GM10847 (cell line): ENCODE results near the gene PRKN.

Experiments used
- POLR2A ChIP-seq: IDR thresholded peaks from 2 replicates; pipeline ENCODE4 v1.6.1; 2011; ENCODE audit not compliant: insufficient read length; ENCODE audit errors: extremely low read depth

The PRKN gene

DNA sequence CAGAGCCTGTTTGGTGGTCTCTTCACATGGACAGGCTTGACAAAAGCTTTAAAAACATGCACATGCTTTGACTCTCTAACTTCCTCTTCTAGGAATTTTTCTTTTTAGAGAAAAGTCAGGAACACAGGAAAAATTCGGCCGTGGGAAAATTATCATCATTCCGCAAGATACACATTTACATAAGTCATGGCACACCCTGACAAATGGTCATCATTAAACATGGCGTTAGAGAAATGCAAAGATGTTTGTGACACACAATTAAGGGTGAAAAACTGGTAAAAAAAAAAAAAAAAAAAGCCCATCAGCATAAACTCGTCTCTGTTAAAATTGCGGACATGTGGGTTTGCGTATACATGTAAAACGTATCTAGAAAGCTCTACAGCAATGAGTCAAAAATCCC, 1319.5 kb downstream of the PRKN start:
- TF ChIP-seq POLR2A = no peak

GRCh38 chr6:161407581-161407980, 1320.0 kb downstream of the PRKN start:
- TF ChIP-seq POLR2A = no peak

DNA sequence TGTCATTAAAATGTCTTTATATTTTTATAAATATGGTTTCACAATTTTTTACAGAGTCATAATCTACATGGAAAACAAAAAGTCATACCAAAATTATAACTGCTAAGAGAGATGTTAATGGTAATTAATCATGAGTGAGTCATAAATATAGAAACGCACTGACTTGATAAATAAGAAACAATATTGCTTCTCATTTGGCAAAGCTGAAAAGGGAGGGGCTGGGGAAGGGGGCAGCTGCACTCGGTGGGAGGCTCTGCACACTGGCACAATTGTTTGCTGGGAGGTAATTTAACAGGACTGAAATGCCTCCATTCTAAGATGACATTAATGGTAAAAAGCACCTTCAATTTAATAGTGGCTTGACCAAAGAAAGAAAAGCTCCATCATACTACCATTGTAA, 1320.5 kb downstream of the PRKN start:
- no peak for TF ChIP-seq POLR2A

GRCh38 chr6:161406646-161407045, 1320.9 kb downstream of the PRKN start:
- no peak for TF ChIP-seq POLR2A

DNA sequence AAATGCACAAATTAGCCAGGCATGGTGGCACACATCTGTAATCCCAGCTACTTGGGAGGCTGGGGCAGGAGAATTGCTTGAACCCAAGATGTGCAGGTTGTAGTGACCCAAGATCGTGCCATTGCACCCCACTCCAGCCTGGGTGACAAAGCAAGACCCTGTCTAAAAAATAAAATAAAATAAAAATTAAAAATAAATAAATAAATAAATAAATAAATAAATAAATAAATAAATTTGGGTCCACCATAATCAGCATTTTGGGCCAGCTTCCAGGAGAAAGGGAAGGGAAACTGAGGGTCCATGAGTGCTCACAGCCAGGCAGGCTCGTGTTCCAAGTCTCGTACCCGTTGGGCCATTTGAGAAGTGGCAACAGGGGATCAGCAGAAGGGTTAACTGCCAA, 1322.1 kb downstream of the PRKN start:
- no peak for TF ChIP-seq POLR2A

DNA sequence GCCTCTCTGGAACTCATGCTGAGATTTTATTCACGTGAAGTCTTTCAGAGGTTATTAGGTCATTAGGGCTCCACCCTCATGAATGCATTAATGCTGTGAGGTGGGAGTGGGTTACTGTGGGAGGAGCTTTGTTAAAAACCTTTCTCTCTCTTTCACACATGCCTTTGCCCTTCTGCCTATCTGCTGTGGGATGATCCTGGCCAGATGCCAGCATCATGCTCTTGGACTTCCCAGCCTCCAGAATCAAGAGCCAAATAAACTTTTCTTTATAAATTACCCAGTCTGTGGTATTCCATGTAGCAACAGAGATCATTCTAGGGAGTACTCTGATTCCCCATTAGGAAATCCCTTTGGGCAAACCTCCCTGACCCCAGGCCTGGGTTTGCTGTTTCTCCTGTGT, 1323.8 kb downstream of the PRKN start:
- no peak for TF ChIP-seq POLR2A

GRCh38 chr6:161401587-161402309, 1325.8 kb downstream of the PRKN start:
- TF ChIP-seq POLR2A = no peak

DNA sequence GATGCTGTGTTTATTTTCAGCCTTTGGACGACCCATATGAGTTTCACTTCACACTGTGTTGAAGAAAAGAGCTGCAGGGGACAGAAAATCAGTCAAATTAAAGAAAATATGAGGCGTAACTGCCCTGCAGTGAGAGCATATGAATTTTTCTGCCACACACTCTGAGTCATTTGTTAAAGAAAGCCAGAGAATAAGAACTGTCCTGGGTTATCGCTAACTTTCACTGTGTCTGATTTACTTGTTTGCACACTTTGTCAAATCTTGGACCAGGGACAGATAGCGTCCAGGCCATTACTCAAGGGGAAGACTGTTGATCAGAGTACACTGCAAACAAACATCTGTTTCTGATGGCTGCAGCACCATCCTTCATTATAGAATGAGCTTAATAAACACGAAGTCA, 1326.9 kb downstream of the PRKN start:
- no peak for TF ChIP-seq POLR2A

GRCh38 chr6:161396539-161396938, 1331.0 kb downstream of the PRKN start:
- TF ChIP-seq POLR2A = no peak

GRCh38 chr6:161395716-161396231, 1331.8 kb downstream of the PRKN start:
- no peak for TF ChIP-seq POLR2A

GRCh38 chr6:161394437-161394836, 1333.1 kb downstream of the PRKN start:
- no peak for TF ChIP-seq POLR2A

- TF ChIP-seq POLR2A = no peak
These were observed 1333.7 kb downstream of the PRKN start for GRCh38 chr6:161393839-161394364.

DNA sequence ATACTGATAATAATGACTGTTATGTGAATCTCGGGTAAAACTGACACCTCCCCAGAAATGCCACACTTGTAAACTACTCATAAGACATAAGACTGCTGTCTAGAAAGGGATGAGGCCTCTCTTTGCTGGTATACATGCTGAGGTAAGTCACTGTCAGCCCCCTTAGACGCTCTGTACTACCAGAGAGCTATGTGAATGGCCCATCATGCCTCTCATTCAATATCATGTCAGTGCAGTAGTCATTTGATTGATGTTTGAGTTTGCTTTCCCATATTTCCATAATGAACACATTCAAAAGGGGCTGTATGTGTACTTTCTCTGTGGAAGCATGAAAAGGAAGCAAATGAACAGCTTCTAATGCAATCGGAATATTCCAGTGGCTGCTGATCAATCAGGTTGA, 1334.3 kb downstream of the PRKN start:
- TF ChIP-seq POLR2A = no peak

DNA sequence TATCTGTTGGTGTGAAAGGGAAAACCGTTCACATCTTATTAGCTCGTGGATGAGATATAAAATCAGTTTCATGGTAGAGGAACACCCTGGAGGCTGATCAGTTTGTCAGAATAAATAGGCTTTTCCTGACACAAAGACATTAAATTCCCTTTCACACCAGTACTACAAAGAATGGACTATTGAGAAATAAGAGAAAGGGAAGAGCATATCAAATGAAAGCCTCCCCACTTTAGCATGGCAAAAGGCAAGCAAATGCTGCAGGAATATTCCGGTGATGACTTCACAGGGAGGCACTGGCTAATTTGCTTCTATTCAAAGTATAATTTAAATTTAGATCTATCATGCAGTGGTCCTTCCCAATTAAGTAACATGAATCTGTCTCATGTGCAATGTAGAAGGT, 1337.8 kb downstream of the PRKN start:
- TF ChIP-seq POLR2A = no peak

DNA sequence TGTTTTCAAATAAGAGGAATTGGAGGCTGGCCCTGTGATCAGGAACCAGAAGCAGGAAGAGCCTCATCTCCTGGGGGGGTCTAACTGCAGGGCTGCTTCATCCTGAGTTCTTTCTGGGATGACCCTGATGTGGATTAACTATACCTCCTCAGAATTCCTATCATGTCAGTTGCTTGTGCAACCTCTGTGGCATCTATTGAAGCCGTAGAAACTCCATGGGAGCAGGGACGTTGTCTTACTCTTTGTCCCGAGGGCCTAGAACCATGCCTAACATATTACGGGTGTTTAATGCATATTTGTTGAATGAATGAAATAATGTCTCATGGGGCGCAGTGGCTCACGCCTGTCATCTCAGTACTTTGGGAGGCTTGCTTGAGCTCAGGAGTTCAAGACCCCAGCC, 1343.6 kb downstream of the PRKN start:
- TF ChIP-seq POLR2A = no peak

DNA sequence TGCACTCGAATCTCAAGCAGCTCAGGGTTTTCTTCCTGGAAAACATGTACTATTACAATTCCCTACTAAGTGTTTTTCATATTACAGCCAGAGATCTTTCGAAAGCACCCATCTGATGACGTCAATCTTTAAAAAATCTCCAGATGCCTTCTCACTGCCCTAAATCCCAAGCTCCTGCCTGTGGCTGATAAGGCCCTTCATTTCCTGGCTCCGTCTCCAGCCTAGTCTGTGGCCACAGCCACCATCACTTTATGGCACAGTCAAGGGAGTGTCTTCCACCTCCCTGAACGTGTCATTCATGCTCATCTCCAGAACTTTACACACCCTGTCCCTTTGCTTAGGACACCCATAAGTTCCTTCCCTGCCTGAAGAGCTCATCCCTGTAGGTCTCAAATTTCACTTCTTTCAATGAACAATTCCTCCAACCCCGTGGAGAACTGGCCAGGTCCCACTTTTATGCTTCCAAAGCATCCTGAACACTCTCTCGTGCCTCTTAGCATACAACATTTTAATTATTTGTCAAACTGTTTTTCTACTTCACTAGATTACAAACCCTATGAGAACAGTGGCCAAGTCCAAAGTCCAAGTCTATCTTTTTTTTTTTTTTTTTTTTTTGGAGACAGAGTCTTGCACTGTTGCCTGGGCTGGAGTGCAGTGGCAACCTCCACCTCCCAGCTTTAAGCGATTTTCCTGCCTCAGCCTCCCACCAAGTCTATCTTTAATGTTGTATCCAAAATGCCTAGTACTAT, 1347.6 kb downstream of the PRKN start:
- TF ChIP-seq POLR2A = no peak
